HL-60/S4 treated with retinoic acid at 250 ng/mL for 4 days and 3 days (cell line): ENCODE data around the gene SDC4.

Source experiments
- in situ Hi-C: fragments of 300-500 bp; cut with MboI; formaldehyde crosslinking; loops from 2 replicates; pipeline ENCODE4 v1.7.0; 2022; ENCODE audit warnings: low sequenced_read_pairs

The SDC4 gene, protein sequence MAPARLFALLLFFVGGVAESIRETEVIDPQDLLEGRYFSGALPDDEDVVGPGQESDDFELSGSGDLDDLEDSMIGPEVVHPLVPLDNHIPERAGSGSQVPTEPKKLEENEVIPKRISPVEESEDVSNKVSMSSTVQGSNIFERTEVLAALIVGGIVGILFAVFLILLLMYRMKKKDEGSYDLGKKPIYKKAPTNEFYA

DNA sequence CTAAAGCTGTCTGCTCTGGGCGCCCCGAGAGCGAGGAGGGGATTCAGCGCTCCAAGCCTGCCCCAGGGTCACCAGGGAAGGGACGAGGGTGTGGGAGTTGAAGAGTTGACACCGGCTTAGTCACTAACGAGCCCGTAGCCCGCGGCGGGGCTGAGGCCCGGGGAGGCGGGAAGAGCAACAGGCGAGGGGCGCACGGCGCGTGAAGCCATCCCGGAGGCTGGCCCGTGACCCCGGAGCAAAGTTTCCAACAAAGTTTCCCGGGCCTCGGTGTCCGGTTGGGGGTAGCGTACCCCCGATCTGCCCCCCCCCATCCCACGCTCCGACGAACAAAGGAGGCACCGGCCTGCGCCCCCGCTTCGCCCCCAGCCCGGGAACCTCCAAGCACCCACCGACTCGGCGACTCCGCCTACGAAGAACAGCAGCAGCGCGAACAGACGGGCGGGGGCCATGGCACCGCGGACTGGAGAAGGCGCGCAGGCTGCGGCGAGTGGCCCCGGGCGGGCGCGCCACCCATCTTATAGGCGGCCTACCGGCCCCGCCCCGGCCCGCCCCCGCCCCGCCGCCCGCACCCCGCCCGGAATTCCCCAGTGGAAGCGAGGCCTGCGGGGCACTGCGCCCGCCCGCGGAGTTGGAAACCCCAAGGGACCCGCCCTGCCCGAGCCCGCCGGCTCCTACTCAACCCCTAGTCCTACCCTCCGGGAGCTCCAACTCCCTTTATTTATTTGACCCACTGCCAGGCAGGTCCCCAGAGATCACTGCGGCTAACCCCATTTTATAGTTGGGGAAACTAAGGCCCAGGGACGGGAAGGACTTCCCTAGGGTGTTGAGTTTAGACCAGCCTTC is at the start of gene SDC4:
TSS of gene SDC4 (minus strand) at position 489 of the 843 bp plus-strand sequence. CDS start at position 449, 40 bp downstream.
- in situ Hi-C loops: no loop called here

GRCh38 chr20:45395114-45395415 is 46.8 kb upstream of the SDC4 start:
- in situ Hi-C loops: no loop called here

GRCh38 chr20:45394221-45395113 is 46.2 kb upstream of the SDC4 start:
- in situ Hi-C loops: no loop called here

DNA sequence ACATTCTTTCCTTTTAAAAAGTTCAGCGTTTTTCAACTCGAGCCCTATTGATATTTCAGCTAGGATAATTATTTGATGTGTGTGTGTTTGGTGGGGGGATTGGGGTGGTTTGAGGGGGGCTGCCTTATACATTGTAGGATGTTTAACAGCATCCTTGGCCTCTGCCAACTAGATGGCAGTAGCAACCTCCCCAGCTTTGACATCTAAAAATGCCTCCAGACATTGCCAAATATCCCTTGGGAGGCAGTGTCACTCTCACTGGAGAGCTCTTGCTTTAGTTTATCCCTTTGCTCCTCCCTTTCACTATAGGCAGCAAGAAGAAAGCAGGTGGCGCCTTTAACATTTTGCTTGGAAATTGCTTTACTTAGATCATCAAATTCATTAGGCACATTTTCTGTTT is 44.5 kb upstream of the SDC4 start:
- in situ Hi-C loops: no loop called here

DNA sequence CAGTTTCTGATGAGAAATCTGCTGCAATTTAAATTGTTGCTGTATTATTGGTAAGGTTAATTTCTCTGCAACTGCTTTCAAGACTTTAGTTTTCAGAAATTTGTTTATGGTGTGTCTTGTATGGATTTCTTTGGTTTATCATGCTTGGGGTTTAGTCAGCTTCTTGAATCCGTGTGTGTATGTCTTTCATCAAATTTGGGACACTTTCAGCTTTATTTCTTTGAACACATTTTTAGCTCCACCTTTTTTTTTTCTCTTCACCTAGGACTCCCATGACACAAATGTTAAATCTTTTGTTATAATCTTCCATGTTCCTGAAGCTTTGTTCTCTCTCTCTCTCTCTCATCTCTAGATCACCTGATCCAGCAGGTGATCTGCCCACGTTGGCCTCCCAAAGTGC is 43.3 kb upstream of the SDC4 start:
- in situ Hi-C loops: no loop called here

GRCh38 chr20:45390931-45391330 is 42.7 kb upstream of the SDC4 start:
- in situ Hi-C loops: no loop called here

DNA sequence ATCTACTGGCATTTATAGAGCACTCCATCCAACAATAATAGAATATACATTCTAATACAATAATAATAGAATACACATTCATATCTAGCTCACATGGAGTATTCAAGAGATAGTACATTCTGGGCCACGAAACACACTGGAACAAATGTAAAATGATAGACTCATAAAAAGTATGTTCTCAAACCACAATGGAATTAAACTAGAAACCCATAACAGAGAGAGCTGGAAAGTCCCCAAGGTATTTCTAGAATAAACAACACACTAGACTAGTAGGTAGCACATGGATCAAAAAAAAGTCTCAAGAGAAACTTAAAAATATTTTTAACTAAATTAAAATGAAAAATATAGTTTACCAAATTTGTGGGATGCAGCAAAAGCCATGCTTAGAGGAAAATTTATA is 39.0 kb upstream of the SDC4 start:
- in situ Hi-C loops: no loop called here

- in situ Hi-C loops: no loop called here
Measured at GRCh38 chr20:45378191-45378590, 30.0 kb upstream of the SDC4 start, which contains the start of gene TP53TG5. Gene TP53TG5, minus strand, starts transcription at chr20:45378325. Its CDS starts 89 bp downstream, at chr20:45378236.

DNA sequence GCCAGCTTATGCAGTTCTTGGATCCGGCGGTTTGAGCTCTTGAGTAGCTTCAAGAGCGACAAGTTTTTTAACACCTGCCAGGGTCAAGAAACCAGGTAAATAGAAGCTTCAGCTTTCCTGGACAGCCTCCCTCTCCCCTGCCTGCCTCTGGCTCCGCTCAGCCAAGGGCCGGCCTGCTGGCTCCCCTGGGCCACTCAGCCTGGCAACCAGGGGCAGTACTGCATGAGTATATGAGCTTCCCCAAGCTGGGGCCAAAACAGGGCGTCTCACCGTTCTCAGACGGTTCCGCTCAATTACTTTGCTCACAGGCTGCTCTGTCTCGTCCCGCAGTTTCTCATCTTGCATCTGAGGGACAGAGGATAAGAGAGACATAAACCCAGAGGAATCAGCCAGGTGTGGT is 29.0 kb upstream of the SDC4 start:
- in situ Hi-C loops: no loop called here

GRCh38 chr20:45374966-45375365 is 26.7 kb upstream of the SDC4 start:
- in situ Hi-C loops: no loop called here

DNA sequence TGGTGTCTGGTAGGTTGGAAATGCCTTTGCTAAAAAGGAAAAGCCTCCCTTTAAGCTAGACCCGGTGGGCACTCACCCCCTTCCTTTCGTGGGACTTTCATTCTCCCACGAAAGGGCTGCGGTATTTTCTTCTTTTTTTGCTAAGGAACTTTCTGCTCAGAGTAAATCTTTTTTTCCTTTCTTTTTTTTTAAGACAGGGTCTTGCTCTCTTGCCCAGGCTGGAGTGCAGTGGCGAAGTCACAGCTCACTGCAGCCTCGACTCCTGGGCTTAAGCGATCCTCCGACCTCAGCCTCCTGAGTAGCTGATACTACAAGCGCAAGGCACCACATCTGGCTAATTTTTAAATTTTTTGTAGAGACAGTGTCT is 25.9 kb upstream of the SDC4 start:
- in situ Hi-C loops: no loop called here

DNA sequence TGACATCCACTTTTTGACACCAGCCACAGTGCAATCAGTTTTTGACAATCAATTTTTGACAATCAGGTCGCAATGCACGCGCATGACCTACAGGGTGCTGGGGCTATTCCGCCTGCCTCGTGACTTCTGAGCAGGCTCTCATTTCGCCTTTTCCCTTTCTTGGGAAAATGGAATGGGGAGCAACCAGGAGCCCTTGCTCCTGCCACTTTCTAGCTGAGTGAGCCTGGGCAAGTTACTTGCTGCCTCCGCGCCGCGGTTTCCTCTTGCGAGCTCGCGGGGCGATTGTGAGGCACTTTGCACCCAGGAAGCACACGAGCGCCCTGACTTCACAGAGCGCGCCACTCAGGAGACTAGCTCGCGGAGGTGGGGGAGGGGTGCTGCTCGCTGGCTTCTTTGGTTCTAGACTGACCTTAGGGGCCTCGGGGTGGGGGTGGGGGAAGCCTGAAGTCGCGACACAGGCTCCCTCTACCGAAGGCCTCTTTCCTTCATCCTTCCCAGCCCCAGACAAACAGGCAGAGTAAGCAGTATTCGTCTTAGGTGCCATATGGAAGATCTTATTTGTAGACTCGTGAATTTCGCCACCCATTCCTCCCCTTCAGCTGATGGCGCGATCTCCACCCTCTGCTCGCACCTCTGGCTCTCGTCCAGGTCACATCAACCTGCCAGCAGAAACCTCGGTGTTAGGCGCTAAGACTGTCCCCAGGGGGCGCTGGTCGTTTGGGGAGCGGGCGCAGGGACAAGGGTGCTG is 25.3 kb upstream of the SDC4 start:
- in situ Hi-C loops: no loop called here

DNA sequence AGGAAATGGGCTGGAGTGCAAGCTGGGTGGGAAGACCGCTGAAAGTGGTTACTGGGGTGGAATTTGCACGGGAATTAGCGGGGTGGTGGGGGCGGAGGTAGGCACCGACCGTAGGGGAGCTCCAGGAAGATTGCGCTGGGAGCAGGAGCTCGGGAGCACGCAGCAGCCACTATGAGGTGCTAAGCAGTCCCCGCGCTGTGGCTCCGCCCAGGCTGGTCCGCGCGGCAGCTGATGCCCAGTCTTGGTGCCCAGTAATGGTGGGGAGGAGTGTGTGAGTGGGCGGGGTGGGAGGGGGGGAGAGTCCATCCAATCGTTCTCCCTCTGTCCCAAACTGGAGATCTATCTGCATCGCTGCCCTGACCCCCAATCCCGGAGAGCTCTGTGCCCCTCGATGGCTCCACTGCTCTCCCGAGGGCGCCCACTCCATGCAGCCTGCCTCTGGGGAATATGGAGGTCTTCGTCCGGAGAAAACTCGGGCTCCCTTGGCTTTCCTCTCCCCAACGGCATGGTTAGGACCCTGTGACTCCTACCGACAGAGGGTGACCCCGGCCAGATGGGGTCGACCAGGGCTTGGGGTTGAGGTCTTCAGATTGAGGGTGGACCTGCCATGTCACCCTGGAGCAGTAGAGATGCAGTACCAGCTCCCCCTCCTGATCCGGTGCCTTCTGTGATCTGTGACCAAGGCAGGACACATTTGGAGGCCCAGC is 24.6 kb upstream of the SDC4 start:
- in situ Hi-C loops: no loop called here

DNA sequence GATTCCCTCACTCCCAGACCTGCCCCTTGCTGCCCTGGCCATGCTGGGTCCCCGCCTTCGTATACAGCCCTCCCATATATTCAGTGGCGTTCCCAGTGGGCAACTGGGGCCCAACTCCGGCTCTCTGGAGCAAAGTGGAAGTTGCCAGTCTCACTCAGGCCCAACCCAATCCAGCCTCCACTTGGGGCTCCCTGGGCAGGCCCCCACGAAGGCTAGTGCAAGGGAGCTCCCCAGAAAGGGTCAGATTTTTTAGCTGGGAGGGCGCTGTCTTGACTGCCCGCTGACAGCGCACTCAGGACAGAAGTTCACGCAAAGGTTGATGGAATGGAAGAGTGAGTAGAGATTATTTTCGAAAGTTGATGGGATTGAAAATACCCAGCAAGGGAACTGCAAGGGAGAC is 24.0 kb upstream of the SDC4 start:
- in situ Hi-C loops: no loop called here

DNA sequence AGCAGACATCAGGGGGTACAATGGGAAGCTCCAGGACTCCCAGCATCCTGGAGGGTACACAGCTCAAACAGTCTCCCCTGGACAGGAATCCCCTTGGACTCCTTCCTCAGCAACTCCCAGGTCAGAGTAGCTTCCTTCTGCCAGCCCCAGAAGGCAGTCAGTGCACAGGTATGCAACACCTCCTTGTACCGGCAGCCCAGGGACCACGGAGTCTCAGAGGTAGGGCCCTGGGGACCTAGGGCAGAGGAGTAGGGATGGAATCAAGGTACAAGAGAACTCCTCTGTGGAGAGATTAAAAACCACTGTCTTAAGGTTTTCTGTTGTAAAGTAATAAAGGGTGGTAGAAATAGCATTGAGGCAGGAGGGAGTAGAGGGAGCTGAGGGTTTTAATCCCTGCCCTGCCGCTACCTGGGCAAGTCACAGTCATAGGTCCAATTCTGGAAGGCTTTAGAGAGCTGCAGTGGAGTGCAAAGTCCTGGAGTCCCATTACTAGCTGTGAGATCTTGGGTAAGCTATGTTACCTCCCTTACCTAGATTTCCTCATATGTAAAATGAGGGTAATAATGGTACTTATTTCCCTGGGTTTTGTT is 22.4 kb upstream of the SDC4 start:
- in situ Hi-C loops: no loop called here

DNA sequence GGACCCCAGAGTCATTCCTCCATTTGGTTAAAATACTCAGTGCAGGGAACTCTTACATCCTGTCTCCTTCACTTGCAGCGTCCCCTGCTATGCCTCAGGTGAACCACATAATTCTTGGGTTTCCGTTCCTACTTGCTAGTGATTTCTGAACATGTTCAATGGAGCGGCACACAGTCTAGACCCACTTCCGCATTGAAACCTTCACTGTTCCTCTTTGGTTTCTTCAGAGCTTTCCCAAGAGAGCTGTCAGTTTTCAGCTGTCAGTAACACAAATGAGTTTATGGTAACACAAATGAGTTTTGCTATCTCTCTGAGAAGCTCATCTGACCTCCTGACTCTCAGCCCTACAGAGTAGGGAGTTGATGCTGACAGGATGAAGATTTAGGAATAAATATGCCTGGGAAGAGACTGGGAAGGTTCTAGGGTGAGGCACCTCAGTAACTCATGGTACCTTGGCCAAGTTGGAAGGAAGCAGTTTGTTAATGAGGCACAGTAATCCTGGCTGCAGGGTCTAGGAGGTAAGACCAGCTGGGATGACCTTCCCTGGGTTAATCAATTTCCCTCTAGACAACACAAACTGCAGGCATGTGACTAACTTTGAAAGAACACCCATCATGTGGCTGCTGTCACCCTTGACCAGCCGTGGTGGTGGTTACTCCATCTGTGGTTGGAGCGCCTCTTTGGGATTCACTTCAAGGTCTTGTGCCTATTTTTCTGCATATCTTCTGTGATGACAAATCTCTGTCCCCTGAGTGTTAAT is 20.2 kb upstream of the SDC4 start:
- in situ Hi-C loops: no loop called here

GRCh38 chr20:45367126-45367525 is 18.9 kb upstream of the SDC4 start:
- in situ Hi-C loops: no loop called here

- in situ Hi-C loops: no loop called here
Measured at GRCh38 chr20:45366631-45367030, 18.4 kb upstream of the SDC4 start.

DNA sequence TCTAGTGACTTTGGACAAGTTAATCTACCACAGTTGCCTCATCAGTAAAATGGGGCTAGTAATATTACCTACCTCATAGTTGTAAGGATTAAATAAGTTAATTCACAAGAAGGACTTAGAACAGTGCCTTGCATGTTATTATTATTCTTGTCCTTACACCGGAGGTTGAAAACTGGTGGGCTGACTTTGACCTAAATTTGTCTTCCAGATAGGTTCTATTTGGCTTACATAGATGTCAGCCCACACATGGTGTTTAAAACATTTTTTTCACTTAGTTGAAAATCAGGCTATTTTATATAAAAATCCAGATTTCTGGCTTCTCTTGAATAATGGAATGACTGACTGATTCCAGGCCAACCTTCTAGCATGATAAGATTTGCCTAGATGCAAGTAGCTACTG is 18.0 kb upstream of the SDC4 start:
- in situ Hi-C loops: no loop called here
